ENCODE data around the gene BRD7.

The BRD7 gene

DNA sequence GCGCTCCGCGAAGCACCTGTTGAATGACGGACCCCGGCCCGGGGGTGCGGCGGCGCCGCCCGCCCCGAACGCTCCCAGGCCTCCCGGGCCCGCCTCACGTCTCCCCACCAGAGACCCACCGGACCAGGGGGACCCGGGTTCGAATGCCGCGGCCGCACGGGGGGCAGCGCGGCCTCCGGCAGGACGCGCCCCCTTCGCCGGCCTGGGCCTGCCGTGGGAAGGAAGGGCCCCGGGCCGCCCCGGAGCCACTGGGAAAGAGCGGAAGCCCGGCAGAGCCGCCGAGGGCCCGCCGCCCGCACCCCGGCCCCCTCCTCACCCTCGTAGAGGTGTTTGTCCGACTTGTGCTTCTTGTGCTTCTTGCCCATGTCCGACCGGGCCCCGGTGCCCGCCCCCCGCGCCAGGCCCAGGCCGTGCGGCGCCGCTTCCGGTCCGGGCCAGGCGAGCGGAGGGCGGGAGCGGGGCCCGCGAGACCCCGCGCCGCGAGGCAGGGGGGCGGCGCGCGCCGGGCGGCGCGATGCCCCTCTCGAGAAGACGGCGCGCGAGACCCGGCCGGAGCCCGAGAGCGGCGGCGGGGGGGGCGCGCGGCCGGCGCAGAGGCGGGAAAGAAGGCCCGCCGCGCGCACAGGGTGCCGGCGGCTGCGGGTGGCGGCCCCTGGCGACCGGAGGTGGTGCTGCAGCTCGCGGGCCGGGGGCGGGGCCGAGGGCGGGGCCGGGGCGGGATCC, at the start of gene BRD7:
BRD7 (minus strand) TSS at position 579 of the 723 bp plus-strand sequence; CDS start at position 365, 214 bp downstream.
- DNase-seq, result no peak

DNA sequence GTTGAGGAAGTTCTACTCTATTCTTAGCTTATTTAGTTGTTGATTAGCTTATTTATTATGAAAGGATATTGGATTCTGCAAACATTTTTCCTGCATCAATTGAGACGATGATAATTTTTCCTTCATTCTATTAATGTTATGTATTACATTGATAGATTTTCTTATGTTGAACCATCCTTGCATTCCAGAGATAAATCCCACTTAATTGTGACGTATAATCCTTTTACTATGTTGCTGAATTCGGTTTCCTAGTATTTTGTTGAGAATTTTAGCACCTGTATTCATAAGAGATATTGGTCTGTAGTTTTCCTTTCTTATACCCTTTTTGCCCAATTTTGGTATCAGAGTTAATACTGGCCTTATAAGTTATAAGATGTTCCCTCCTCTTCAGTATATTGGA, 47.6 kb upstream of the BRD7 start:
- DNase-seq, result no peak

DNA sequence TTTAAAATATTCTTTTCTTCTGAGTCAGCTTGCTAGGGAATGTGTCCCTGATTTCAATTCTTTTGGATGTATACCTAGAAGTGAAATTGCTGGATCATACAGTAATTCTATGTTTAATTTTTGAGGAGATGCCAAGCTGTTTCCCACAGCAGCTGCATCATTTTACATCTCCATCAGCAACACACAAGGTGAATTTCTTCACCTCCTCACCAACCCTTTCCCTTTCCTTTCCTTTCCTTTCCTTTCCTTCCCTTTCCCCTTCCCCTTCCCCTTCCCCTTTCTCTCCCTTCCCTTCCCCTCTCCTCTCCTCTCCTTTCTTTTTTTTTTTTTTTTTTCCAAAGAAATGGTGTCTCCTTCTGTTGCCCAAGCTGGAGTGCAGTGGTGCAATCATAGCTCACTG, 45.4 kb upstream of the BRD7 start:
- no peak for DNase-seq

DNA sequence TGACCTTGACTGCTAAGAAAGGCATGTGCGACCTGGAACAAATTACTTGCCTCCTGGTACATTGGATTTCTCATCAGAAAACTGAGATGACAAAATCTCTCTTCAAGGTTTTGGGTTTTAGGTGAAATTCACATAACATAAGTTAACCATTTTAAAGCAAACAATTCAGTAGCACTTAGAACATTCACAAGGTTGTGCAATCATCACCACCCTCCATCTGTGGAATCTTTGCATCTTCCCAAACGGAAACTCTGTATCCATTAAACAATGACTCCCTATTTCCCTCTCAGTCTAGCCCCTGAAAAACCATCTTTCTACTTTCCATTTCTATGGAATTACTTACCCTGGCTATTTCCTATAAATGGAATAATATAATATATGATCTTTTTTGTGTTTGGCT, 42.2 kb upstream of the BRD7 start:
- no peak for DNase-seq

DNA sequence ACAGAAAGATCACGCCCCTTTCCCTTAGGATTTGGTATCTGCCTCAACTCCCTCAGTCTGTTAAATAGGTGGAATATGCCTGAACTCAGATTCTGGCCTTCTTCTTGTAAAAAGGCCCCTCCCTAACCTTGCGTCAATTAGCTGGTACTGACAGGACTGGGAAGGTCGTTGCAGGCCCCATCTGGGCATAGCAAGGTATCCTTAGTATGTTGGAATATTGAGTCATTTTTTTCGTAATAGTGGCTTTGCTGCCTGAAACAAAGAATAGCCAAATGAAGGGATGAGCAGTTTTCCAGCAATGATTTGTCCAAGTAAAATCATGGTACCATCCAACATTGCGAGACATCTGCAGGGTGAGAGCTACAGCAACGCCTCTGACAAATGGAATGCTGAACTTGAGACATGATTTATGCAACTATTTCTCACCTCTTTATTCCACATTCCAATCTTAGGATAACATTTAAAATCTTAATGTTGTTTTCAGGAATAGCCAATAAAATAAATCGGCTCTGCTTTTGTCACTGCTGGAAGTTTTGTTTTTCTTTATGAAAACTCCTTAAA, 39.3 kb upstream of the BRD7 start:
- no peak for DNase-seq

DNA sequence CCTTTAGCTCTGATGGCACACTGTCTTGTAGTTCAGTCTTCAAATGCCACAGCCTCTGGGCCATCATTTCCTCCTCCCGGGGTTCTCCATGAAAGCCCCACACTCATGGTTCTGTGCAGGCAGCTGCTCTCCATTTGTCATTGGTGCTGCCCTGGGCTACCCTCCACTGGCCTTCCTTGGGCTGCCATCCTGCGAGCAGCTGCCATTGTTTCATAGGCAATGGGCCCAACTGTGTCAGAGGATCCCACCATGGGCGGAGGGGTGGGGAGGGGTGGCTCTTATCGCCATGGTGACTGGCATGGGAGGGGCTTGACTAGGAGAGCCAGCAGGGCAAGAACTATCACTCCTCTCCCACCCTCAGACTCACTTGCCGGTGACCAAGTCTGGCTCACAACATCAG, 38.6 kb upstream of the BRD7 start:
- DNase-seq, result no peak

DNA sequence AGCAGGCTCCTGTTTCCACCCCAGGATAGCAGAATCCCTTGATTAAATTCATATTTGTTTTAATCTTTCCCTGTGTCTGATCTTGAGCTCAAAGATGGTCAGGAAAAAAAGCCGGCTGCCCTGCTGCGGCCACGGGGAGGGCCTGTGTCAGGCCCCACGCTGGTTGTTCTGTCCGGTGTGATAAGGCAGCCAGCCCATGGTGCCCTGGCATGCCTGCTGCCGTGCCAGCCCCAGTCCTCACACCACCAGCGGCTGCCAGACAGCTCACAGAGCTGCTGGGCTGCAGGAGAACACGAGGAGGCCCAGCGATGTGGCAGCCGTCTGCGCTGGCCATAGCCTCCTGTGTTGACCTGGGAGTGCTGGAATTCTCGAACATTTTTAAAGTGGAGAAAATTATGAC, 34.7 kb upstream of the BRD7 start:
- DNase-seq, result no peak

DNA sequence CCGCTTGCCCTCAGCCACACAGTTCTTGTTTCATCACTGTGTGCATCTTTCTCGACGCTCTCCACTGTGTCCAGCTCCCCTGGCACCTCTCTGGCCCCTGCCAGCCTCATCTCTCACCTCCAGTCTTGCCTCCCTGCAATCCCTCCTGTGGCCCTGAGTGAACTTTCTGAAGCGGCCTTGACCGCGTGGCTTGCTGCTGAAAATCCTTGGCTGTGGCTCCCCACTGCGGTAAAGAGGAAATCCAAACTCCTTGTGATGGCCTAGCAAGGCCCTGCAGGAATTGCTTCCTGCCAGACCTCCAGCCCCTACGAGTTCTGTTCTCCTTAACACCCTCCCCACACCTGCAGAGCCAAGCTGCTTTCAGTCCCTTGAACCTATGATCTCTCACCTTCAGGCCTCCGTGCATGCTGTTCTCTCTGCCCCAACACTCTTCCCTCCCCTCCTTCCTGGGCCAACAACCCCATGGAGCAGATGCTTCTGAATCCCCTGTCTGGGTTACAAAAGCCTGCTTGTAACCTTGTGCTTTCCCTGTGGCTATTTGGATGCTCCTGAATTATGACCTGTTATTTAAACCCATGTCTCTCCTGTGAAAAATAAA, 33.6 kb upstream of the BRD7 start:
- no peak for DNase-seq

DNA sequence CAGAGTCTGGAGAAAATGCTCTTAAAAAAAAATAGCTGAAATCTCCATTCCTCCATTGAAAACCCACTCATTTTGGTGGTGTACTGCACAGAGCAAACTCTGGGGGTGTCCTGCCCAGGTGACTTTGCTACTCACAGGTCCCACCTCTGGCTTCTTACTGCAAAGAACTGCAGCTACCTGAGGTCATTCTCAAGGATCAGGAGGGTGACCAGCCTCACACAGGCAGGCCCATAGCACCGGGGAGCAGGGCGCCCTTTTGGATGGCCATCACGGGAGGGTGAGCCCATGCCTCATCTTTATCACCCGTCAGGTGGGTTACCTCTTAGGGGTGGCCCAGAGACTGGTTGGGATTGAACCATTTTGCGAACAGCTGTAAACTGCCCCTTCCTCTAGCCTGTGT, 32.6 kb upstream of the BRD7 start:
- DNase-seq, result no peak

DNA sequence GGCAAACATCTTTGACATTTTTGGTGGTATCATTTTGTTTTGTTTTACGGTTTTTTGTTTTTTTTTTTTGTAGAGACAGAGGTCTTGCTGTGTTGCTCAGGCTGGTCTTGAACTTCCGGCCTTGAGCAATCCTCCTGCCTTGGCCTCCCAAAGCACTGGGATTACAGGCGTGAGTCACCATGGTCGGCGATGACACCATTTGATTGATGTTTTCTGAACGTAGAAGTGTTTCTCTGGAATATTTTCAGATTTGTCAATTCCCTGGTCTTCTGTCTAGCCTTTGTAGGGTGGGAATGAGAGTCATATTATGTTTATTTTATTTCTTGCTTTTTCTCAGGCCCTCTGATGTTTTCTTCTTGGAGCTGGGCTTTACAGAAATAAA, 32.2 kb upstream of the BRD7 start:
- no peak for DNase-seq

DNA sequence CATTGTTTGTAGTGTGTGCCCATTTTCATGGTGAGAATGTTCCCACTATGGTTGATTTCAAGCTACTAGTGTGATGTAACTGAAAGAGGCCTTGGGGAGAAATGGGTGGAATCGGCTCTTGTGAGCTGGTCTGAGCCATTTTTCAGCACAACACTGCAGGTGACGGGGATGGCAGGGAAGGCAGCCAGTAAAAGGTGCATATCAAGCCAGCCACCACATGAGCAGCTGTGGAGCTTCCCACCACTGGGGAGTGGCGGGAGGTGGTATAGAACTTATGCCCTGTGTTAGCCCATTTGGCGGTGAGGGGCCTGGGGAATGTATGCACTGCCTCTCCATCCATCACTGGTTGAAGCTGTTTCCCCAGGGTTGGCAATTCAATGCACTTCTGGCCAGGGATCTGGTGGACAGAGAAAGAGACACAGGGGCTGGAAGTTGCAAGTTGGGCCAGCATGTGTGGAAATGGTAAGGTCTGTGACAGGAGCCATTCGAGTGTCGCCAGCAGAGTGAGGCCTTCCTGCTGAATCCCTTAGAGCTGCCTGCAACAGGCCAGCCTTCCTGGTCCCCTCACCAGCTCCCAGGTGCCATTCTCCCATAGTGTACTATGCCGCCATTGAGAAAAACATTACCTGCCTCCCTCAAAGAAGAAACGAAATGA, 31.7 kb upstream of the BRD7 start:
- no peak for DNase-seq

DNA sequence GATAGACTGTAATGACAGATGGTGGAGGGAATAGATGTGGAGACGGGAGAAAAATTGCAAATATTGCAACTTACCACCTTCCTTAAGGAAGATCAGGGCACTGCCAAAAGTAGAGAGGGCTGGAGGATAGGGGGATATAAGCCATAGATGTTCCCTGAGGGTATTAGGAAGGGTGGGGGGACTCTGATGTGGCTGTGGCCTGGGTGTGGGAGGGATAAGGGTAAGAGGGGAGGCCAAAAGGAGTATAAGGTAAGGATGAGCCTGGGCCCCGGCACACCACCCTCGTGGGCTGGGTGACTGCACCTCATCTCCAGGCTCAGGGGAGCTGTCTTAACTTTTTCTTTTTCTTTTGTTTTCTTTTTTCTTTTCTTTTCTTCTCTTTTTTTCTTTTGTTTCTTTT, 30.6 kb upstream of the BRD7 start:
- DNase-seq, result no peak

DNA sequence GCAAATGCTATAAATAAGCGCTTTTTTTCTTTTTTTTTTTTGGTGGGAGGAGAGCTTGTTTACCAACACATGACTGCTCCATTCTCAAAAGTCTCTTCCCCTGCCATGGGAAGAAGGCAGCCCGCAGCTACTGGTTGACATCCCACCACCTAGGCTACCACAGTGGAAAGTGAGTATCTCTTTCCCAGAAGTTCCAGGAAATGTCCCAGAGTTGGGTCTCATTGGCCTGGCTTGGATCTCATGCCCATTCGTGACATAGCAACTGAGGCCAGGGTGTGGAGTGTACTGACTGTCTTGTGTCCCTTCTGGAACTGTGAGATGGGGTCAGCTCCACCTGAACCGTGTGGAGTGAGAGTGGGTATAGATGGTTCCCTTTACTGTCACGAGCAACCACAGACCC, 29.5 kb upstream of the BRD7 start:
- DNase-seq, result no peak

DNA sequence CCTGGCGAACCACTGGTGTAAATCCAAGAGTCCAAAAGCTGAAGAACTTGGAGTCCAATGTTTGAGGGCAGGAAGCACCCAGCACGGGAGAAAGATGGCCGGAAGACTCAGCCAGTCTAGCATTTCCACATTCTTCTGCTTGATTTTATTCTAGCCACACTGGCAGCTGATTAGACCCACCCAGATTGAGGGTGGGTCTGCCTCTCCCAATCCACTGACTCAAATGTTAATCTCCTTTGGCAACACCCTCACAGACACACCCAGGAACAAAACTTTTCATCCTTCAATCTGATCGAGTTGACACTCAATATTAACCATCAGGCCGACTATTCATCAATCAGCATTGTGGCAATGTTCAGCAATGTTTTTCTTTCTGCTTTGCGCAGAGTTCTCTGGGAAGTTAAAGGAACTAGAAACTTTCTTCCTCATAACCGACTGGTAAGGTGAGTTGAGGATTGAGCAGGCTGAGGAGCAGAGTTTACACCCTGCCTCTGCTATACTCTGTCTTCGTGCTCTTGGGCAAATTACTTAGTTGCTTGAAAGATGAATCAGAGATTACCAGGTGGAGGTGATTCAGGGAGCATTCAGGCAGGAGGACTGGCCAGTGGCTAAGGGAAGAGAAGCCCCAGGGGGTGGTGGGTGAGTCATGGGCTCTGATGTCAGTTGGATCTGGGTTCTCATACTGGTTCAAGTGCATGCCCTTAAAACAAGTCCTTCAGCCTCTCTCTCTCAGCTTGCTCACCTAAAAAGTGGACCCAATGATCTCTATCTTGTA, 28.2 kb upstream of the BRD7 start:
- DNase-seq, result no peak

DNA sequence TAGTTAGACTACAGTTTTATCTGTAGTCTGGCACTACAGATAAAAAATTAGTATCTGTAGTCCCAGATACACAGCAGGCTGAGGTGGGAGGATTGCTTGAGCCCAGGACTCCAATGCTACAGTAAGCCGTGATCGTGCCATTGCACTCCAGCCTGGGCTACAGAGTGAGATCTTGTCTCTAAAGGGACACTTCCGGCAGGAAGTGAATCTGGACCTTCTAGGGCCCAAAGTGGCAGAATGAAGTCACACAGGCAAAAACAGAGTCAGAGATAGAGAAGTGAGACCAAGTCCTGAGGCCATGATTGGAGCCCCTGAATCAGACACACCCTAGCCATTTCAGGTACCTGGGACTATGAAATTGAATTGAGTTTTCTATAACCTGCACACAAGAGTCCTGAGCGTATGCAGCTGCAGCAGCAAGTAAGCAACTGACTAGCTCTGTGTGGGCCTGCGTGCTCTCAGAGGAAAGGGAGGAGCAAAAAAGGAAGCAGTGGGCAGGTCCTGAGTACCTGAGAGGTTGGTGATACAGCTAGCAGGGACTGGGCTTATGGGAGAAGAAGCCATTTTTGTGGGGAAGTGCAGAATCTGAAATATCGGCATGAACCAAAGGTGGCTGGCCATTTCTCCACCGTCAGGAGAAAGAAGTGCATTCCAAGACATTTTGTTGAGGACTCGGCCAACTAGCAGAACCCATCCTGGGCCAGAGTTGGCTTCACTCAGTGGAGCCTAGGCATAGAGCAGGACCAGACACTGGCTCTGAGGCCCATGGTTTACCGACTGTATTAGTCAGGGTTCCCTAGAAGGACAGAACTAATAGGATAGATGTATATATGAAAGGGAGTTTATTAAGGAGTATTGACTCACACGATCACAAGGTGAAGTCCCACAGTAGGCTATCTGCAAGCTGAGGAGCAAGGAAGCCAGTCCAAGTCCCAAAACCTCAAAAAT, 27.2 kb upstream of the BRD7 start:
- DNase-seq, result no peak

DNA sequence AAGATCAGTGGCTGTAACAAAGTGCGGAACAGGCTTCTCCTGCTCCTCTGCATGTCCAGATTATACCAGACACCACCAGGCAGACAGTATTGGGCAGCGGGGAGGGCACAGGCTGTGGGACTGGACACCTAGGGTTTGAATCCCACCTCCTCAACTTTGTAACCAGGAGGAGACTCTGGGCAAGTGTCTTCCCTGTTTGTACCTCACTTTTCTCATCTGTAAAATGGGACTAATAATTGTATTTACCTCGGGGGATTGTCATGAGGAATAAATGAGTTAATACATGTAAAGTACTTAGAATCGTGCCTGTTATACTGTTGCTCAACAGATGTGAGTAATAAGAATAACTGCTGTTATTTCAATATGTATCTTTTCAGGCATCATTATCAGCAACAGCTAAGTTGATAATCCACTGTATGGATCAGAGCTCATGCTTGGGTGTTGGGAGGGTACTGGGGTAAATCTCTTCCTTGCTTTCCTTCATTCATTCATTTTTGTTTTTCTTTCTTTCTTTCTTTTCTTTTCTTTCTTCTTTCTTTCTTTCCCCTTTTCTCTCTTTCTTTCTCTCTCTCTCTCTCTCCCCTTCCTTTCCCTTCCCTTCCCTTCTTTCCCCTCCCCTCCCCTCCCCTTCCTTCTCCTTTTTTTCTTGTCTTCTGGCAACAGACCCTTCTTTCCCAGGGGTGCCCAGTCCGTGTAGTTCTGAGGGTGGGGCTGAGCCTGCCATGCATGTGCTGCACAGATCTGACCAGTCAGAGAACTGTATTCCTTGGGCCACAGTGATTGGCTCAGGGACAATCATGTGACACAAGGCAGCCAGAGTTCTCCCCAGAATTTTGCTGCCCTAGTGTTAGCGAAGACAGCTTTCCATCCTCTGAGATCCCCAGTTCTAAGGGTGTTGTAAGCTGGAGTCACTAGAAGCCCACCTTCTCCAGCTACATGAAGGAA, 25.3 kb upstream of the BRD7 start:
- DNase-seq, result no peak

DNA sequence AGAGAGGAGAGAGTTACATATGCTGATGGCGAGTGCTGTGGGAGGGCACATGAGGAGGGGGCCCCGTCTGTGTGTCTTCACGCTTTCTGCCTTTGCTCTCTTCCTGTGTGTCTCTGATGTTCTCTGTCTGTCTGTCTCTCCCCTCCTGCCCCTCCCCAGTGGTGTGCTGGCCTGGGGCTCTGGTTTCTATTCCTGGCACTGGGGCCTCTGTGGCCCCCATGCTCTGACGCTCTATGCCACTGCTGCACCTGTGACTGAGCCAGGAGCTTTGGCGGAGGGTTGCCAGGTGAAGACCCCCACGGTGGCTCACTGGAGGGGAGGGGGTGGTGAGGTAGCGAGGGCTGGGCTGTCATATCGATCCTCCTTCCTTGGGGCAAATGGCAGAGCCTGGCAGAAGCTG, 24.6 kb upstream of the BRD7 start:
- no peak for DNase-seq

DNA sequence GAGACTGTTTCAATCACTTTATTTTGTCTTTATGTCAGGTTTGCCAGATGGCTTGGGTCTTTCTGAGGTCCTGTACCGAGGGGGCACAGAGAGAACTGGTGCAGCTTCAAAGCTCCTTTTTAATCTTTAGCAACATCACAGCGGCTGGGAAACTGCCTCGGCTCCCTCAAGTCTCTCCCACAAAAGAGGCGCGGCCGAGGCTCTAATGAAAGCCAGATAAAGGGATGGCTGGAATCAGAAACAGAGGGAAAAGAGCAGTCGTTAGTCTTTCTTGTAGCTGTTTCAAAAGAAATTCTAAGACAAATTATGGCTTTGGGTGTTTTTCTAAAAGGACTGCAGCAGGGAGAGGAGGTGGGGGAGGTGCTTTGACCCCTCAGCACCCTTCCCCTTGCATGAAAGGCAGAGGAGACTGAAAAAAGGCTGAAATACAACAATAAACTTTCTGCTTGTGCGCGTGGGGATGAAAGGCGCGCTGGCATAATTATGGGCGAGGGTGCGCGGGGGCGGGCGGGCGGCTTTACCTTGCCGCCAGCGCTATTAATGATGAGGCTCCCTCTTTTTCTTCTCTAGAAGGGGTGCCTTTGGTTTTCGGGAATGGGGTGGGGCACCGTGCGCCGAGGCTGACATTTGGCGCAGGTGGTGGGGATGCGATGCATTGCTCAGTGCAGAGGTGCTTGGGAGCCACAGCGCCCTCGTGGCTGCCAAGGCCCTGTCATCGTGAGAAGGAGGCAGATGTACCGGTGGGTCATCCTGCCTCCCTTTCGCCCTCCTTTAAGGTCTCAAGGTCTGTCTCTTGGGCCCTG, 22.3 kb upstream of the BRD7 start:
- no peak for DNase-seq

DNA sequence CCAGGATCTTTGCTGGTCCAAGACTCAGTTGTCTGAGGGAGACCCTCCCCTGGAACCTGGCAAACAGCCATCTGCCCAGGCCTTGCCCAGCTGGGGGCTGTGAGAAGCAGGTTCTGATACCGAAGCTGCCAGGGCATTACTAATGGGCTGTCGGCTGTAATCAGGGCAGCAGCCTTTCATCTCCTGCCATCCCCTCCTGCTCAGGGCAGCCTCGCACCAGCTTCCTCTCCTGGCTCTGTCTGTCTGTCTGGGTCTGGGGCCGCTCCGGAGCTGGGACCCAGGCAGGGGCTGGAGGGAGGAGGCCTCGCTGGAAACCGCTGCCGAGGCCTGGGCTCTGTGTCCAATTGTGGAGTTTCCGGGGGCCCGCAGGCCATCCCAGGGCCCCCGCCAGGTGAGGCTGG, 21.6 kb upstream of the BRD7 start:
- DNase-seq, result no peak

DNA sequence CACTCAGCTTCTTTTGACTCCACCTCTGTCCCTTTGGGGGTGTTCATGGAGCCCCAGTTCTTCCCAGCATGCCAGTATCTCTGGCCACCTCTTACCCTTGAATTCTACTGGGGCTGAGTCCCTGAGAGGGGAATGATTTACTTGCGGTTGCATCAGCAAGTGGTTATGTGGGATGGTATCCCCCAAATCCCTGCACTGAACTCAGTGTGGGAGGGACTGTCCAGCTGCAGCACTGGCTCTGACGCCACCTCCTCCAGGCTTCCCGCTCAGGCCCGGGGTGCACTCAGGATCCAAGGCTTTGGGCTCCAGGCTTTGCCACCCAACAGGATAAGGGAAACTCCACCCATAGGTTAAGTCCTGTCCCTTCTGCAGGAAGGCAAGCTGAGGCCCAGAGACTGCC, 21.1 kb upstream of the BRD7 start:
- no peak for DNase-seq

Data from GF-D8 (cell line).